GM20000 (cell line): ENCODE data around the gene CENPP.

ENCODE experiments used
- DNase-seq: peaks from one replicate; pipeline ENCODE4 v3.0.0; 2012; ENCODE audit warnings: low spot score
- TF ChIP-seq, protein P1 (sequence below): IDR thresholded peaks from 2 replicates; pipeline ENCODE4 v1.5.1; 2012; ENCODE audit warnings: mild to moderate bottlenecking, control low read depth; ENCODE audit errors: extremely low read depth, missing control alignments

The CENPP gene

DNA sequence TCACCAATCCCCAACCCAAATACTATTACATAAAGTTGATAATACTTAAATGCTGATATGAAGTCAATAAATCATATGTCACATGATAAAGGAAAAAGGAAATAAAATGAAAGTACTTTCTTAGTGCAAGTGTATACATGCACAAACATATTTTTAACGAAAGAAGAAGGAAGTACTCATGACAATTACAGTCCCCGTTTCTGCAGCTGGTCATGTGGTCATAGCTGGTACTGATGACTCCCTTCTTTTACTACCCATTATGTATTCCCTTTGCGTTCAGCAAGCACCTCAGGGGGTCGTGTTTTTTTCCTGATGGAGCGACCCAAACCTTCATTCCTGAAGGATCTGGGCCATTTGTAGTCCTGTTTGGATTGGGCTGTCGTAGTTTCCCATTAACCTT lies 27.3 kb downstream of the CENPP start:
- DNase-seq = no peak
- TF ChIP-seq, protein P1, sequence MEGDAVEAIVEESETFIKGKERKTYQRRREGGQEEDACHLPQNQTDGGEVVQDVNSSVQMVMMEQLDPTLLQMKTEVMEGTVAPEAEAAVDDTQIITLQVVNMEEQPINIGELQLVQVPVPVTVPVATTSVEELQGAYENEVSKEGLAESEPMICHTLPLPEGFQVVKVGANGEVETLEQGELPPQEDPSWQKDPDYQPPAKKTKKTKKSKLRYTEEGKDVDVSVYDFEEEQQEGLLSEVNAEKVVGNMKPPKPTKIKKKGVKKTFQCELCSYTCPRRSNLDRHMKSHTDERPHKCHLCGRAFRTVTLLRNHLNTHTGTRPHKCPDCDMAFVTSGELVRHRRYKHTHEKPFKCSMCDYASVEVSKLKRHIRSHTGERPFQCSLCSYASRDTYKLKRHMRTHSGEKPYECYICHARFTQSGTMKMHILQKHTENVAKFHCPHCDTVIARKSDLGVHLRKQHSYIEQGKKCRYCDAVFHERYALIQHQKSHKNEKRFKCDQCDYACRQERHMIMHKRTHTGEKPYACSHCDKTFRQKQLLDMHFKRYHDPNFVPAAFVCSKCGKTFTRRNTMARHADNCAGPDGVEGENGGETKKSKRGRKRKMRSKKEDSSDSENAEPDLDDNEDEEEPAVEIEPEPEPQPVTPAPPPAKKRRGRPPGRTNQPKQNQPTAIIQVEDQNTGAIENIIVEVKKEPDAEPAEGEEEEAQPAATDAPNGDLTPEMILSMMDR = no peak

GRCh38 chr9:92359394-92359995 lies 33.7 kb downstream of the CENPP start:
- TF ChIP-seq, protein P1 = no peak
- no peak for DNase-seq

DNA sequence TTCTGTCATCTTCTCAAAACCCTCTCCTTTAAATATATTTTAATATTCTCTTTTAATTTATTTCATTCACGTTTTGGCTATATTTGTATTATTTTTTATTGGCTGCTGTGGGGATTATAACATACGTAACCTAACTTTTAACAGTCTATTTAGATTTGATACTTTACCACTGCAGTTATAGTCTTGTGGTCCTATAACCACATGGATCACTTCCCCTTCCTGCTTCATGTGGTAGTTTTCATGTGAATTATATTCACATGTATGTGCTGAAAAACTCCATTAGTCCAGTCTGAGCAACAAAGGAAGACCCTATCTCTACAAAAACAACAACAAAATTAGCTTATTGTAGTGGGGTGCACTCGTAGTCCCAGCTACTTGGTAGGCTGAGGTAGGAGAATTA lies 34.3 kb downstream of the CENPP start:
- DNase-seq = no peak
- TF ChIP-seq, protein P1 = no peak

DNA sequence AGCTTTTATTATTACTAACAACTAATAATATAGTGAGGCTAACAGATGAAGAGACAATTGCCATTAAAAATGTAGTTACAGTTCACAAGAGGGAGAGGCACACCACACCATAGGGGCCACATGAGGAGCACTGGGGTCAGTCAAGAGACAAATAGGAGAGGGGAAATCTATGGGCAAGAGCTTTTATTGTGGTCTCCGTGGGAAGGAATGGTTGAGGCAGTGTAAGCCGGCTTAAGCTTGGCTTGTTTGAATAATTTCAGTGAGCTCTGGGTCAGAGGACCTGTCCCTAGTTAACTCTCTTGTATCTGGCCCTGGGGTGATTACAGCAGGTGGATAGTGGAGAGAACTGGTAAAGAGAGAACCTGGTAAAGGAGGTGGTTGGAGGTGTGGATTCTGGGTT lies 43.3 kb downstream of the CENPP start:
- no peak for DNase-seq
- TF ChIP-seq, protein P1 = no peak

DNA sequence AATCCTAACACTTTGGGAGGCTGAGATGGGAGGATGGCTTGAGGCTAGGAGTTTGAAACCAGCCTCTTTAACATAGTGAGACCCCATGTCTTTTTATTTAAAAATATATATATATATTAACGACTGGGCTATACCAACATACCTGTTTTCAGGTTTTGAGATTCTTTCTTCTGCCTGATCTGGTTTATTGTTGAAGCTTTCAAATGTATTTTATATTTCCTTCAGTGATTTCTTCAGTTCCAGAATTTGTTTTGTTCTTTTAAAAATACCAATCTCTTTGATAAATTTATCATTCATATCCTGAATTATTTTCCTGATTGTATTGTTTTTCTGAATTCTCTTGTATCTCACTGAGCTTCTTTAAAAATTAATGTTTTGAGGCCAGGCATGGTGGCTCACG lies 47.4 kb downstream of the CENPP start:
- no peak for DNase-seq
- TF ChIP-seq, protein P1 = no peak

GRCh38 chr9:92377876-92378275 lies 52.1 kb downstream of the CENPP start:
- TF ChIP-seq, protein P1 = no peak
- no peak for DNase-seq

DNA sequence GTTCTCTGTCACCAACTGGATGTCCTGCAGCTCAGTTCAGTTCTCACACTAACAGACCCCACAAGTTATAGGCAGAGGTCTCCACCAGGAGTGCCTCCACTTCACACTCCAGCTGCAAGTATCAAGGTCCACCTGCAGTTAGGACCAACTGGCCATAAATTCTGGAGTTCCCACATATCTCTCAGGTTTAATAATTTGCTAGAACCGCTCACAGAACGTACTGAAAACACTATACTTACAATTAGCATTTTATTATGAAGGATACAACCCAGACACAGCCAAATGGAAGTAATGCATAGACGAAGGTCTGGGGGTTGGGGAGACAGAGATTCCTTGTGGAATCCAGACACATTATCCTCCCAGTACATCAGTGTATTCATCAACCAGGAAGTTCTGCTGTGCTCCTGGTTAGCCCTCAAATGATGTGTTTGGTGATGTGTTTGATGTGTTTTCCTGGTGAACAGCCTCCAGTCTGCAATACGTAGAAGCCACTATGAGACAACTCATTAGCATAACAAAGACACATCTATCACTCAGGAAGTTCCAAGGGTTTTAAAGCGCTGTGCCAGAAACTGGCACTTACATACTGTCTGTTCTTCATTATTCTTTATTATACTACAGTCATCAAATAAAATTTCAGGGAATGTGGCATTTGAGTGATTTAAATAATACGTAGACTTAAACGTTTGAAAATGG lies 53.3 kb downstream of the CENPP start:
- TF ChIP-seq, protein P1 = no peak
- DNase-seq = no peak
